Stimulated activated CD4-positive, alpha-beta T cell treated with anti-CD3 and anti-CD28 coated beads, Interleukin-4, amount 100 ng/mL, for 1 hour (primary cell): ENCODE data around the gene PPP3CA.

Experiments used
- DNase-seq: peaks from one replicate; pipeline ENCODE4 v3.0.0-alpha.2; 2020

The PPP3CA gene

GRCh38 chr4:100984901-100985300 is 362.4 kb downstream of the PPP3CA start:
- no peak for DNase-seq

DNA sequence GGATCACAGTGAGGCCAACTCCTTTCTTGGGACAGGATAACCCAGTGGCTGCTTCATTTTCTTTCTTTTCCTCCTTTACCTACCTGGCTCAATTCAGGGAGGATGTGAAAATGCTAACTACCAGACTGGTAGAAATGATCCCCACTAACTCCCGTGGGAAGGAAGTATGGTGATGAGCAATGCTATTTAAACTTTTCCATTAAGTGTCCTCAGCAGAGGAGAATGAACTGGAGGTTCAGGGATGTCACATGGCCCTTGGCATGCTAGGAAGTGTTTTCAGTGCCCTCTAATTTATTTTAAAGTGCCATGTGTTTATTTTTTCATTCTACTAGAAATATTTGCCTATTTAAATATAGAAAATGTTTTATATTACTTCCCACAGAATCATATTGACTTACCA is 363.9 kb downstream of the PPP3CA start:
- DNase-seq = no peak

DNA sequence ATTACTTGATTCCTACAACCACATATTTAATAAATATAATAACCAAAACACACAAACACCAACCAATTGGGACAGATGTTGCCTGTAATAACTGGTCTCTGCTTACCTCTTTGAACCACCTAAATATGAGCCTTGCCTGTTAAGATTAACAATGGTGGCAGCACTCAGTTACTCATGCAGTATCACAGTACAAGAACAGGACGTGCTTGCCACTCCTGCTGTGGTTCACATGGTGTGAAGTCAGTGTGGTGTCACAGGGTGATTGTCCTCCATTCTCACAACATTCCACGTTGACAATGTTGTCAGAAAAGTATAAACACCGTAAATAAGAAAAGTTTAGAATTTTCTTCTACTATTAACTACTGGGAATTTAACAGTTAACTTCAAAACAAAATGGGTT is 365.0 kb downstream of the PPP3CA start:
- DNase-seq = no peak

- DNase-seq = no peak
These were observed 365.7 kb downstream of the PPP3CA start for GRCh38 chr4:100981447-100982204.

DNA sequence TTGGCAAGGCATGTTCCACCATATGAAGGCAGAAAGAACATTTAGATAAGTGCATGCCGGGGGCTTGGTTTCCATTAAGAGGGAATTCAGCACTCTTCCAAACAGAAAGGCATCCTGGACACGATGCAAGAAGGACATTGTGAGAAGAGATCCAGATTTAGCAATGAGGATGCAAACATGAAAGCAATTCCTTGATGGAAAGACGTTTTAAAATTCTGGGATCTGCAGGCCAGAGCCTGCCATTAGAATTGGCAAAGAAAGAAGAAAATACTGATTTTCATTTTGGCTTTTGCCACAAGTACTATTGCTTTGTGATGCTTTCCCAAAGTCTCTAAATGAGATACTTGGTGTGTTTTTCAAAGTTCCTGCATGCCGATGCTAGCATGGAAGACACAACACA is 367.6 kb downstream of the PPP3CA start:
- DNase-seq = no peak

DNA sequence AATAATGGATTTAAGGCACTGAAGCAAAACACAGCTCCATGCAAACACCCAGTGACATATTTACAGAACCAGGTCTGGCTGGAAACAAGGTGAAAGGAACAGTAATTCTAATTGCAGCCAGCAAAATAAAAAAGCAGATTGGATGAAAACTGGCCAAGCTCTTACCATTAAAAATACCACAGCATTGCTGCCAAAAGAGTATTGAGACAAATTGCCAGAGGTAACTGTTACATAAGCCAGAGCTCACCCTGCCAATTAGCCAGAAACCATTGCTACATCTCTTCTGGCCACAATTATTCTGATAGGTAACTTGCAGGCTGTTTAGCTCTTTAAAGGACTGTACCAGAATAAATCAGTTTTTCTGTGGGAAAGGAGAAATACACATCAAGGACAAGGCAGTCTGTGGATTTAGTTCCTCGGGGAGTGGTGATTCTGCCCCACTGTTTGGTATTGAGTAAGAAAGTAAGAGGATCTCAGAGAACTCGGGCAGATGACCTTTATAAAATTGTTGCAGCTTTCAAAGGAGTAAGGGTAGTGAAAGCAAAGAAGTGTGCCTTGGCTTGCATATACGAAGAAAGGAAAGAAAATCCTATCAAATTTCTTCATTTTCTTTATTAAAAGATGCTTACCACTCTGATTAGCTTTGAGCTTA is 369.5 kb downstream of the PPP3CA start:
- DNase-seq = no peak

DNA sequence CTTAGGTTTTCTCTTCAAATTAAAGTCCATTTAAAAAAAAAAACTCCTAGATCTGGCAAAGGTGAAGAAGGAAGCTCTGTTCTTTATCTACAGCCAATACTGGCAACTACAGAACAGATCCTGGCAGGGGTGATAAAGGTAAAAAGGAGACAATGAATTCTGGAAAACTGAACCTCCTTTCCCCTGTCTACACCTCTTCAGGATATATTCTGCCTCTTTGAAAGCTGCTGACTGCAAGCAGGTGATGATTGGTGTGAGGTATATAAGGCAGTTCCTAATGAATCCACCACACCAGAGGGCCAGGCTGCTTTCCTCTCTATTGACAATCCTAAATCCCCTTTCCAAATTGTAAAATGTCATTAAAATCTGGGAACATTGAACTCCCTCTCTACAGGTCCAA is 370.1 kb downstream of the PPP3CA start:
- DNase-seq = no peak
